ENCODE results near the gene DGCR8.

Gene DGCR8

DNA sequence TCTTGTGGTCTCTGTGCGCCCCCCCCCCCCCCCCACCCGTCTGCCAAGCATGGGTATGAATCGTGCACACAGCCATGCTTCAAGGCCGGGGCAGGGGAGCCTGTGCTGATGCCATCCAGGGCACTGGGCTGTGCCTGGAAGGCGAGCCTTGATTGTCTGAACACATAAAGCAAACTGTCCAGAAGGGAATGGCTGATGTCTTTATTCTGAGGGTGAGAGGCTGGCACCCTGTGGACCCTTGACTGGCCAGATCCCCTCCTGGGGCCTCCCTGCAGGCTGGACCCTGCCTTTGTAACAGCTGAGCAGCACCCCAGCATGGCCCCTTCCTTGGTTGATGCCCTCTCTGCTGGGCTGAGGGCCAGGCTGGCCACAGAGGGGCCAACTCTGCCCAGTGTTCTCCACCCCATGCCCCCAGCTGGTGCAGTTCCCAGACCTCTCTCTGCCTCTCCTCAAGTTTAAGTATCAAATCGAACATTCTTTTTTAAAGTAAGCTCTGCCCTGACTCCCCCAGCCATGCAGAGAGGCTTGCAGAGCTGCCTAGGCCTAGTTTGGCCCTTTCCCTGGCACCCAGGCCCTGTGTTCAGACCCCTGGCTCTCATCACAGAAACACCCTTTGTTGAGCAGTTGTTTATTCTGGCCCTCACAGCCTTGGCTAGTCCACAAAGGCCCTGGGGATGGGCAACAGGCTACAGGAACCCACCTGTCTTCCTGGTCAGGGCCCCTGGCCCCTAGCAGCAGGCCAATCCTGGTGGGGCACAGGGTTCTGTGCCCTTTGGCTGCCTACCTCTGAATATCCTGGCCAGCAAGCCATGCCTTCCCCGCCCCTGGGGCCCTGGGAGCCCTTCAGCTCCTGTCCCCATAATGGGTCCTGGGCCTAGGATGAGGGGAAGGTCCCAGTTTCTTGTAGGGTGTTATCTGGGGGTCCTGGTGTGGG, 31.9 kb downstream of the DGCR8 start:
- DNase-seq, result peak; percentile 39

DNA sequence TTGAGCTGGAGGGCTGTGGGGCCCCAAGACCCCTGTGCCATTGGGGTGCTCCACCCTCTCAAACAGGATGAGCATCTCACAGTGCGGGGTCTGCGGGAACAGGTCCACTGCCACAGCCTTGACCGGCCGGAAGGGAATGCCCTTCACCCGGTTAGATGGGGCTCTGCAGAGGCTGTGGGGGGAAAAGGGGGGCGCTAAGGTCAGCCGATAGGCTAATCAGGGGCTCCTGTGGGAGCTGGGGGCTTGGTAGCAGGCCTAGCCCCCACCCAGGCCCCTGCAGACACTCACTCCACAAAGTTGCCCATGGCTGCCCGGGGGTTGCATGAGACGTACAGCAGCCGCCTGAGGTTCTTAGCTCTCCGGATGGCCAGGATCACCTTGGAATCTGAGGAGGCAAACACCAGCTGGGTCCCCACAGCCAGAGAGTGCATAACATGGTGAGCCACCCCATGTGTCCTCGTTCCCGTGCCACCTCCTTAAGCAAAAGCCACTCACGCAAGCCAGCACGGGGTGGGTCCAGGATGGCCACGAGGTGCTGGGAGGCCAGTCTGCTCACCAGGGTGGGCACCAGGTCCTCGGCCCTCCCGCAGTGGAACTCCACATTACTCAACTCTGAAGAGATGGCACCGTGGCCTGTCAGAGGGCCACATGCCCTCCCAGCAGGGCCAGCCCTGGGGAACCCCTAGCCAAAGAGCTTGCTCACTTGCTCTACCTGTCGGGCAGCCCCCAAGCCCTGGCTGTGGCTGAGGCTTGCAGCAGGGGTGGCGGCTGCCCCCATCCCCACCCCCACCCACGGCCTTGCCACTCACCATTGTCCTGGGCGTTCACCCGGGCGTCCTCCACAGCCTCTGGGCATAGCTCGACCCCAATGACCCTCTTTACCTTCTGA, 32.8 kb downstream of the DGCR8 start:
- no peak for DNase-seq

DNA sequence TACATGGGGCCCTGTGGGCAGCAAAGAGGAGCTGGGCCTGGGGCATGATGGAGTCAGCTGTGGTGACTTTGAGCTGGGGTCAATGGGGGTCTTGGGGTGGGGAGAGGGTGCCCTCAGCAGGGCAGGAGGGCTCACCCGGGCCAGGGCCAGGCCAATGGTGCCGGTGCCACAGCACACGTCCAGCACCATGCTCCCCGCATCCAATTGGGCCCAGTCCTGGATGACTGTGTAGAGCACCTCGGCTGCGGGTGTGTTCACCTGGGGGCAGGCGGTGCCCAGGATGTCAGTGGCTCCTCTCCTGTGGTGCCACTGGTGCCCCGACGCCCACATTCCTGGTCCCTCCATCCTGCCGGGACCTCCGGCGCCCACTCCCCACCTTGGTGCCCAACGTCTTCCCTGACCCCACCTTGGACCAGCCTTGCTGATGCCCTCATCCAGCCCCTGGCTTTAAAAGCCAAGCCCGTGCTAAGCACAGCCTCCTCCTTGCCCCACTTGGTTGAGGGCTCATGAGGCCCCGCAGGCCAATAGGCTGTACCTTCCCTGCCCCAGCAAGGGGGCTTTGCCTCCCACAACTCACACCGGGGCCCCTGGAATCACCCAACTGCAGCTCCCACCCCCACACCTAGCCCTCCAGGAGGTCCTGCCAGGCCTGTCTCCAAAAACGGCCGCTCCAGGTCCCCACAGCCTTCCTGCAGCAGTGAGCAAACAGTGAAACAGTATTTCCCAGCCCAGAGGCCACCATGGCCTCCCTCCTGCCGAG, 33.7 kb downstream of the DGCR8 start:
- no peak for DNase-seq

DNA sequence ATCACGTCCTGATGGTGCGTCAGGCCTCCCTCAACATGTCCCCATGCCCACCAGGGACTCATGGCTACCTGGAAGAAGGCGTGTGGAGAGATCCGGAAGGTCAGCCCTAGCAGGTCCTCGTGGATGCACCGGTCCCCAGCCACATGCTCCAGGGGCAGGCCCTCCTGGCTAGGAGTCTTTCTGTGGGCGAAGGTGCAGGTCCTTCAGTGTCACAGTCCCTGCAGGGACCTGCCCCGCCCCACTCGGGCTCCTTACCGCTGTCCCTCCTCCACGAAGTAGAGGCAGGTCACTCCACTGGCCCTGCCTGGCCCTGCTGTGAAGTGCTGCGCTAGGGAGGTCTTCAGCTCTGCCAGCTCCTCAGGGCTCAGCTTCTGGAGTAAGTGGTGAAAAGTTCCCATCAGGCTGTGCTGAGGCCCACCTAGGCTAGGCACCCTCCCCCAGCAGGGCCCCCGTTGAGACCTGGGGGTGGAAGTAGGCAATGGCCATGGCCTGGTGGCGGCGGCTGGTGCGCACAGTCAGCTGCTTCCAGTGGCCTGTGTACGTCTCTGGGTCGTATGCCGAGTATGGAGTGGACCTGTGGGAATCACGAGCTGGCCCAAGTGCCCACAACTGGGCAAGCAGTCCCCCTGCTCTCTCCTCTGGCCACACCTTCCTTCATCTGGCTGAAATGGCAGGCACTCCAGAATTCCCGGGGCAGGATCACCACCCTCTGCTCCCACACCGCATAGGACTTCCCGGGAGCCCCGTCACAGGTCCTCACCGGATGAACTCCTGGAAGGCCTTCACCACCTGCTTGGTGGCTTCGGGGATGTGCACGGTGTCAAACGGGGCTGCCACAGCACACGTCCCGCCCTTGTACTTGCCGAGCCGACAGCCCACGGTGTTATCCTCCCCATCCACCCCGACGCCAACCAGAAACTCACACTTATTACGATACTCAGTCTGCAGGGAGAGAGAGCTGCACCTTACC, 34.8 kb downstream of the DGCR8 start:
- DNase-seq, result no peak

DNA sequence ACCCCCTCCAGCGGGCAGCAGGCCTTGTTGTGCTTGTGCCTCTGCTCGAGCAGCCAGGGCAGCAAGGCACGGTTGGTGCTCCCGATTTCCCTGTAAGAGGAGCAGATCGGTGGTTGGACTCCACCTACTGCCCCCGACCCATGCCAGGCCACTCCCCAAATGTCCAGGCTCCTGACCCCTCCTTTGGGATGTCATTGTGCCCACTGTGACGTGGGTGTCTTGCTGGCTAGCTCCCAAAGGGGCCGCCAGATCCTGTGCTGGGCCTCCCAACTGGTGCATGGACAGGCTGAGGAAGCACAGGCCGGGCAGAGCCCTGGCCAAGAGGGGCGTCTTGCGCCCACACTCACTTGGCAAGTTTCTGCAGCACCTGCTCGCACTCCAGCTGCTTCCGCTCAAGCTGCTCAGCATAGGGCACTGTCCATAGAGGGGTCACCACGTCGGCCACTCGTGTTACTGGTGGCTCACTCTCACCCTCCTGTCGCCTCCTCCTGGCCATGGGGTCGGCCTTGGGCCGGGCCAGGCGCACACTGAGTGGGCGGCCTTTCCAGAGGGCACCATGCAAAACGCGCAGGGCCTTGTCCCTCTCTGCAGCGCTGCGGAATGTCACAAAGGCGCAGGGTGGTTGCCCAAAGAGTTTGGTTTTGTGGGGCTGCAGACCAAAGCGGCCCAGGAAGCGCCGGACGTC, 35.8 kb downstream of the DGCR8 start, which contains the start of gene RANBP1:
TSS of gene RANBP1 (plus strand) at position 414 of the 685 bp plus-strand sequence. CDS start at position 495, 81 bp downstream.
- no peak for DNase-seq

DNA sequence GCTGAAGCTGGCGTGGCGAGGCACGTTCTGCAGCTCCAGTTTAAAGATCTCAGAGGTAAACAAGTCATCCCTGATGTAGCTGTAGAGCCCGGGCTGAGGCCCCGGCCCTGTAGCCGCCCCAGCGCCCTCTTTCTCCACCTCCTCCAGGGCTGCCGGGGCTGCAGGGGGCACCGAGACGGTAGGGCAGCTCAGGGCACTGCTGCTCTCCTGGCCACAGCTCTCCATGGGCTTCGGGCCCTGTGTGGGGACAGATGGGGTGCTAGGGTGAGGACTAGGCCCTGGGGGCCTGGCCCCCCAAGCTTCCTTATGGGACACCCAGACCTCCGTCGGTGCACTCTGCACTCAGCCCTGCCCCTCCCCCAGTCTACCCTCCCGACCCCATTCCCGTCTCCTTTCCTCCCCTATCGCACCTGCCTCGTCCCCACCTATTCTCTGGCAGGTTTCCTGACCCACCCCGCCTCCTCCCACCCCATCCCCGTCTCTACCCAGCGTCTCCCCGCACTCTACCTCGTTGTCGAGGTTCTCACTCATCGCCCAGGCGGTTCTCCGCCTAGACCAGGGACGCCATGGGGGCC, 36.4 kb downstream of the DGCR8 start:
- no peak for DNase-seq

DNA sequence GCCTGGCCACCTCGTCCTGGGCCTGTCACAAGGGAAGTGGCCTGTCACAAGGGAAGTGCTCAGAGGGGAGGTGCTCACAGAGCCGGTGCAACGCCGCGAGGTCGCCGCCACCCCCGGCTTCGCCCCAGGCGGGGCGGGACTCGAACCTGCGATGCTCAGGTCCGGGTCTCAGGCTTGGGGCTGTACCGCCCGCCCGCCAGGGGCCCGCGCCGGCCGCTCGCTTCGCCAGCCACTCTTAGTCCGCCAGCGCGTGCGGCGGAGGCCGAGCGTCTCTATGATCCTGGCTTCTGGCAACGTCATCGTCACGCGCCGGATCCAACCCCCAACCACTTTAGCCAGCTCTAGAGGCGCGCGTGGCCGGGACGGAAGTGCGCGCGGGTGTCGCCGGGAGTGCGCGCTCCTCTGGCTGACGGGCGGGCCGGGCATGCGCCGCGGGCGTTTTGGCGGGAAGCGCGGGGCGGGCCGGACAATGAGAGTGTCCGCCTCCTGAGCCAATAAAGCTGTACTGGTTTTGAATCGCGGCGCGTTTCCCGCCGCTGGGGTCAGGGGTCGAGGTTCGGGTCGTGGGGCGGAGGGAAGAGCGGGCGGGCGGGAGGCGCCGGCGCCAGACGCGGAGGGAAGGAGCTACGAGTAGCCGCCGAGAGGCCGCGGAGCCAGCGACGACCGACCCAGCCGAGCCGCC, 37.1 kb downstream of the DGCR8 start, which contains the start of gene TRMT2A:
TSS of gene TRMT2A (minus strand) at position 276 of the 682 bp plus-strand sequence. CDS start 320 bp downstream, outside the sequence.
- DNase-seq, result peak; percentile 97

DNA sequence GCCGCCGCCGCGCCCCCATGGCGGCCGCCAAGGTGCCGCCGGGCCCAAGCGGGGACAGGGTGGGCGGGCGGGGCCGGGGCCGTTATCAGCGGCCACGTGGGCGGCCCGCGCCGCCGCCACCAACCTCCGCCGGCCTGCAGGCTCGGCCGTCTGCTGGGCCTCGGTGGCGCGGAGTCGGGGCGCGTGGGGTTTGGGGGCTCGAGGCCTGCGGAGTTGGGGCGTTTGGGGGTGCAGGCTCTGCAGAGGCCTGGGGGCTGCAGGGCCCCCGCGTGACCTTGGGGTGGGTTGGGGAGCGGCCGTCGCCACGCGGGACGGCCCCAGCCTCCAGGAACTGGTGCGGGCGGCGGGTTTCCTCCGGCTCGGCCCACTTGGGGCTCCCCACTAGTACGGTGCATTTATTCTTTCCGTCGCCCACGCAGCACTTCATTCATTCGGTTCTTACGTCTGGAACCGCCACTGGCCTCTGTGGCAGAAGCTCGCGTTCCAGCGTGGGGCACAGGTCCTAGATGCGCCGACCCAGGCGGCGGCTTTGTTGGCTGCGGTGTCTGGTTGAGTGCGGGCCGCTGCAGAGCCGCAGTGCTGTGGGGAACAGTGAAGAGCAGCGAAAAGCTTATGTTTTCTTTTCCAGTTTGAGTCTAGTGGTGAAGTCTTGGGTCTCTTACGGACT, 37.7 kb downstream of the DGCR8 start:
- no peak for DNase-seq

DNA sequence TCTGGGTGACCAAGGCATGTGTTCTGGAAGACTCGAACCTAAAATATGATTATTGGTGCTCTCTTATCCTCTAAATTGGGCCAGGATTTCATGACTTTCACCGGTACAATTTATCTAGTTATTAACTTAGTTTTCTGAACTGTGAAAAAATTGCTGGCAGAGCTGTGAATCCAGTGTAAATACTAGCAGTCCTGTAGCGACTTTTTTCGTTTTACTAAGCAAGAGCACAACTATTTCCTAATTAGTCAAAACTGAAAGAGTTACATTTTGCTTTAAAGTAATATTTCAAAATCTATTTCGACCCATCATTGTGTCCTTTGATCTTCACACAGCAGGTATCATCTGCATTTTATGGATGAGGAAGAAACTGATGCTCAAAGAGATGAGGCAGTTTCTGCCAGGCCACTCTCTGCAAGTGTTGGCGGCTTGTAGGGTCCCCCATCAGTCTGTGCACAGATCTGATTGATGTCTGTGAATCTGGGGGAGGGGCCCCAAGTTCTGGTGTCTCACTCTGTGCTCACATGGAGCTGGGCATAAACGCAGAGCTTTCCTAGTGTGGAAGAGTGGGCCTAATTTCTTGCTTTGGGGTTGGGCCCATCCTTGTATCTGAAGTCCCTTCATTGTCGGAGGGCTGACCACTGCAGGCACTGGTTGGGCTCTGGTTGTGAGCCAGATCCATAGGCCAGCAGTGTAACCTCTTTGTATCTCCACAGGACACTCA, 38.4 kb downstream of the DGCR8 start:
- no peak for DNase-seq

DNA sequence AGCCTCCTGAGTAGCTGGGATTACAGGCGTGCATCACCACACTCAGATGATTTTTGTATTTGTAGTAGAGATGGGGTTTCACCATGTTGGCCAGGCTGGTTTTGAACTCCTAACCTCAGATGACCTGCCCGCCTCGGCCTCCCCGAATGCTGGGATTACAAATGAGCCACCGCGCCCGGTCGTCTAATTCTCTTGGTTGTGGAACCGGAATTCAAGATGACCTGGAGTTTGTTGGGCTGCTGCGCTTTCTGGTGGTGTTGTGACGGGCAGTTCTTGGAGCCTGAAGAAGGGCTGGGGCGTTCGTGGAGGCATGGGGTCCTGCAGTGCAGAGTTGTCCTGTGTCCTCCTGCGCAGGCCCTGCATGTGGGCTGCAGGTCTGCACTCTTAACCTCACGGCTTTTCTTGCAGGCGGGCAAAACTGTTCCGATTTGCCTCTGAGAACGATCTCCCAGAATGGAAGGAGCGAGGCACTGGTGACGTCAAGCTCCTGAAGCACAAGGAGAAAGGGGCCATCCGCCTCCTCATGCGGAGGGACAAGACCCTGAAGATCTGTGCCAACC, 41.9 kb downstream of the DGCR8 start:
- no peak for DNase-seq

DNA sequence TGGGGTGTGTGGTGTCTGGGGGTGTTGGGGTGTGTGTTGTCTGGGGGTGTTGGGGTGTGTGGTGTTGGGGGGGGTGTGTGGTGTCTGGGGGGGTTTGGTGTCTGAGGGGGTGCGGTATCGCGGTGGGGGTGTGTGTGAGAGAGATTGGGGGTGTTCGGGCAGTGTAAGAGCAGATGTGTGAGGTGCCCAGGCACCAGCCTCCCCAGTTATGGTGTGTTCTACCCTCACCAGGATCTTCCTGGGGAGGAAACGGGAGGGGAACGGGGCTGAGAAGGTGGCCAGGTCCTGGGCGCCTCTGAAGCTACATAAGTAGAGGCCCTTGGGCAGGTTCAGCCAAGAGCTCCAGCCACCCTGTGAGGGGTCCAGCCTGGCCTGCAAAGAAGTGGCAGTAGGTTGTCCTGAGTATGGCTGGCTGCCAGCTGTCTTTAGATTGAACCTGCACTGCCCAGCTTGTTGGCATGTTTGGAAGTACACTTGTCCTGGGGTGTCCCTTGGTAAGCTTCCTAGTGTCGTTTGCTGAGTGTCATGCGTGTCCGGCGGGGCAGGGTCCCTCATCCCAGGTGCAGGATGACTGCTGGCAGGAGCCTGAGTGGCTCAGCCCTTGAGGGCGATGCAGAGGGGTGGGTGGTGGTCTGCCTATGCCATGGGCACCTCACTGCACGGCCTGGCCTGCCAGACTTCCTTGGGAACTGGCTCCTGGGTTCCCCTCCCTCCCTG, 43.5 kb downstream of the DGCR8 start:
- no peak for DNase-seq

DNA sequence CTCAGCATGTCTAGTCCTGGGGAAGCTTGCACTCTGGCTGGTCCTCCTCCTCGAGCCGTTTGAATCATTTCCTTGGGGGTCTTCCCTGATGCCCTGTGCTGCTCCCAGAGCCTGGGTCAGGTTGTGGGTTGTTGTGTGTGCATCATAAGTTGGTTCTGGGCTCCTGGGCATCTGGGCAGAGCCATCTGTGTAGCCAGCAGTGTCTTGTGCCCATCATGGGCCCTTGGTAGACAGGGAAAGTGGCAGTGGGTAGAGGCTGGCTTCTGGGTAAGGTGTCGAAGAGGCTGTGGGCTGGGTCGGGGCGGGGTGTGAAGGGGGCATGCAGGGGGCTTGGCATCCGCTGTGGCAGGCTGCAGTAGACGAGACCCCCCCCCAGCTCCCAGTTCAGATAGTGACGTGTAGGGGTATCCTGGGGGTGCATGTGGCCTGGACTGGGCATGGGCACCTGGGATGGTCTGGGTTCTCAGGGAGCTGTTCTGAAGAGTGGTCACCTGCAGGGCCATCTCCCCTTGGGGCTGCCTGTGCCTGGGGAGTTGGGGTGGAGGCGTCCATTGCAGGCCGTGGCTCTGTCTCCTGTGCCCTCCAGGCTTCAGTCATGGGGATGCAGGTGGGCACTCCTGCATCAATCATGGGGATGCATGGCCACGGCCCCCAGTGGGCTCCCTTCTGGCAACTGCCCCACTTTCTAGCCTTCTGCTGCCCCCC, 44.2 kb downstream of the DGCR8 start:
- no peak for DNase-seq

DNA sequence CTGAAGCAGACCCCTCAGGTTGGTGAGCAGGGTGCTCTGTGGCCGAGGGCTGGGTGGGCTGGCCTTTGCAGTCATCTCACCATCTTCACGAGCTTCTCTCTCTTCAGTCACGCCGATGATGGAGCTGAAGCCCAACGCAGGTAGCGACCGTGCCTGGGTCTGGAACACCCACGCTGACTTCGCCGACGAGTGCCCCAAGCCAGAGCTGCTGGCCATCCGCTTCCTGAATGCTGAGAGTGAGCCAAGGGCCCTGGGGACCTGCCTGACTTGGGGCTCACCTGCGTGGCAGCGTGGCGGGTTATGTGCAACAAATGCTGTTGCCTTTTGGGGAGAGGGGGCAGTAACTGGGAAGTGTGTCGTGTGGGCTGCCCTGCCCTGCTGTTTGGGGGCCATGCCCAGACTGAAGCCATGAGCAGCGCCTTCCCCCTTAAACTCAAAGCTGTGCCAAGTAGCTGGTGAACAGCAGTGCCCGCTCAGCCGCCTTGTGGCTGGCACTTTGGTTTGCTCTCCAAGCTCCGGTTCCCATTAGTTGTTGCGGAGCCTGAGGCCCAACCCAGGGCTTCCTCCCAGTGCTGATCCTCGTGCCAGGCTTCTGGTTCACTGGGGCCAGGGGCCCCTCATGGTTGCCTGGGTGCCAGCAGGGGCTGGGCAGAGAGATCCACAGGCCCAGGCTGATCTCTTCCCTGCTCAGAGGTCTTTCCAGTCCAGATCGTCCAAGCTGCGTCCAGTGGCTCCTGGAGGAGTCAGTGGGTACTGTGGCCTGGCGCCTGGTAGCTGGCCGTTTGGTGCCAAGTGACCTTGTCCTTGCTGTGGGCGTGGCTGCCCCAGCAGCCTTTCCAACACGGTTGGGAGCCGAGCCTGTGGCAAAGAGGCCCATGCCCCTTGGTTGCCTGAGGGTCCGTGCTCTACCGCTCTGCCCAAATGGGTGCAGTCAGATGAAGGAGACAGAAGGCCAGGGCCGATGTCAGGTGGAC, 45.4 kb downstream of the DGCR8 start:
- DNase-seq, result no peak

DNA sequence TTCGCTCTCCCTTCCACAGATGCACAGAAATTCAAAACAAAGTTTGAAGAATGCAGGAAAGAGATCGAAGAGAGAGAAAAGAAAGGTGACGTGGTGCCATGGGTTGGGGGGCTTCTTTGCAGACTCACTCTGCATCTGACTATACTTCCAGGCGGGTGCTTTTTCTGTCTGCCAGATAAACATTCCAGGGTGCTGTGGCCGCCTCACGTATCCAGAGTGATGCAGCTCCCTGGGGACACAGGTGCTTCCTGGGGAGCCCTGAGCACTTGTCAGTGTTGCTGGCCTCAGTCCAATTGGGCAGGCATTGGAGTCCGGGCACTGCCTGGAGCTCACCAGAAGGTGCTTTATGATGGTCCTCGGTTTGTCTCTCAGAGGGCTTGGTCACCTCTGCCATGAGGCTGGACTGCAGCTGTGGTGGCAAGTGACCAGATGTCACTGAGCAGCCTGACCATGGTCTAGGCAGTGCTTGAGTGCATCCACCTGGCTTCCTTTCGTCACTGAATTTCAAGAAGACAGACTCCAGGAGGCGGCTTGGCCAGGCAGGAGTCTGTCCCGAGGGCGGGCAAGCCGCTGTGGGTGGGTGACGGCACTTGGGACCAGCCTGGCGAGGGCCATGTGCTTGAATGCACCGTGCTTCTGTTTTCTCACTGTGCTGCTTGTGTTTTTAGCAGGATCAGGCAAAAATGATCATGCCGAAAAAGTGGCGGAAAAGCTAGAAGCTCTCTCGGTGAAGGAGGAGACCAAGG, 46.4 kb downstream of the DGCR8 start:
- DNase-seq, result no peak
